HG03342 (cell line): ENCODE measurements around the gene KHSRP.
"Not testable (repeated sequence)": the region's sequence is repeated elsewhere in the genome, so short reads cannot be mapped to it uniquely, and the experiment has no call there.

Source experiments
- ATAC-seq: cut with Tn5 transposase; IDR thresholded peaks from one replicate; pipeline ENCODE4 v1.9.1; 2021; ENCODE audit warnings: mild to moderate bottlenecking, moderate library complexity; ENCODE audit not compliant: unreplicated experiment

KHSRP gene

GRCh38 chr19:6418562-6418932 lies 6.1 kb downstream of the KHSRP start:
- no peak for ATAC-seq

- no peak for ATAC-seq
Measured at GRCh38 chr19:6417713-6418561, 6.7 kb downstream of the KHSRP start.

GRCh38 chr19:6416658-6417405 lies 7.8 kb downstream of the KHSRP start:
- ATAC-seq, result no peak

GRCh38 chr19:6415591-6416190 lies 8.9 kb downstream of the KHSRP start:
- ATAC-seq, result no peak

GRCh38 chr19:6414793-6415590 lies 9.6 kb downstream of the KHSRP start:
- ATAC-seq, result no peak

- no peak for ATAC-seq
Measured at GRCh38 chr19:6413721-6414643, 10.6 kb downstream of the KHSRP start.

- ATAC-seq, result no peak
Measured at GRCh38 chr19:6413291-6413690, 11.3 kb downstream of the KHSRP start.

- ATAC-seq, result no peak
Measured at GRCh38 chr19:6412447-6413091, 12.0 kb downstream of the KHSRP start.

GRCh38 chr19:6412061-6412446 lies 12.6 kb downstream of the KHSRP start:
- ATAC-seq, result no peak

- no peak for ATAC-seq
Measured at GRCh38 chr19:6409346-6409745, 15.3 kb downstream of the KHSRP start.

- ATAC-seq, result no peak
Measured at GRCh38 chr19:6406401-6406800, 18.2 kb downstream of the KHSRP start.

- ATAC-seq, result no peak
Measured at GRCh38 chr19:6402837-6403608, 21.6 kb downstream of the KHSRP start.

- ATAC-seq, result no peak
Measured at GRCh38 chr19:6402058-6402457, 22.6 kb downstream of the KHSRP start.

- not testable (repeated sequence) for ATAC-seq
Measured at GRCh38 chr19:6400062-6400944, 24.3 kb downstream of the KHSRP start.

GRCh38 chr19:6396305-6396704 lies 28.3 kb downstream of the KHSRP start:
- ATAC-seq, result no peak

- ATAC-seq, result no peak
Measured at GRCh38 chr19:6394831-6395230, 29.8 kb downstream of the KHSRP start.

GRCh38 chr19:6393983-6394412 lies 30.6 kb downstream of the KHSRP start:
- ATAC-seq, result no peak
